D341Med (cell line): ENCODE data around the gene RAB27A.
"Not testable (repeated sequence)": the region's sequence is repeated elsewhere in the genome, so short reads cannot be mapped to it uniquely, and the experiment has no call there.

Experiments used
- DNase-seq: peaks from one replicate; pipeline ENCODE4 v3.0.0; 2012; ENCODE audit warnings: low spot score

The RAB27A gene

DNA sequence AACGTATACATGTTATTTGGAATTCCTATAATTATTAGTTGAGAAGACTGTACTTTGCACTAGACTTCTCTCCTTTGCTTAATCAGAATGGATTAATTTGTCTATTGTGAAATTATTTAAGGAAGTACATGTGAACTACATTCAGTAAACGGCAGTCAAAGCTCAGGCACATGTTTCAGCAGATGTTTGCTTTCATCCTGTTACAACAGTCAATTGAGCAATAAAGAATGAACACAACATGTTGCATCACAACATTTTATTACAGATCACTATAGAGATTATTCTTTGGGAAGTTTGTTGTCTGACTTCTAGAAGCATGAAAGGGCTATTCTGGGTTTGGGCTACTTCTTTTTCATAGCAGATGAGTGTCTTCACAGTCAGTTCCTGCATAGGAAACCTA is 39.2 kb downstream of the RAB27A start:
- DNase-seq: no peak

DNA sequence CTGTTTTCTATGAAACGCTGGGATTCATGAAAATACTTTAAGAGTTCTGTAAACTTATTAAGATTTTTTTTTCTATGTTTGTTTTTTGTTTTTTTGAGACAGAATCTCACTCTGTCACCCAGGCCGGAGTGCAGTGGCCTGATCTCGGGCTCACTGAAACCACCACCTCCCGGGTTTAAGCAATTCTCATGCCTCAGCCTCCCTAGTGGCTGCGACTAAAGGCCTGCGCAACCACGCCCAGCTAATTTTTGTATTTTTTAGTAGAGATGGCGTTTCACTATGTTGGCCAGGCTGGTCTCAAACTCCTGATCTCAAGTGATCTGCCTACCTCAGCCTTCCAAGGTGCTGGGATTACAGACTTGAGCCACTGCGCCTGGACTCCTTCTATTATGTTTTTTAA is 39.7 kb downstream of the RAB27A start:
- not testable (repeated sequence) for DNase-seq

DNA sequence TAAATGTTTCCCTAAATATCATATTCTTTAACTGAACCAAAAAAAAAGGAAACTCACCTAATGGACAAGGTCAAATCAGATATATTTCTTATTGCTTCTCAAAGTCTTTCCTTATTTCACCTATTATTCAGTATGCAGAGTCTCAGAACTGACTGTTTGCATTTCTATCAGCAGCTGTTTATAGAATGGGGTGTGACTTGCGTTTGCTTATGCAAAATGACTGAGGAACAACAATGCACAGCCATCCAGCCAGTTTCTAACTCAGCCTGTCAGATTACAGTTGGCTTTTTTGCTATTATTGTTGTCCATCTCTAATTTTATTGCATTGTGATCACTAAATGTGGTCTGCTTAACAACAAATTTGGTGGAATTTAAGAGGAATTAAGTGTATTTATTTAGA is 40.7 kb downstream of the RAB27A start:
- DNase-seq: no peak

GRCh38 chr15:55247766-55248427 is 41.7 kb downstream of the RAB27A start:
- no peak for DNase-seq

- DNase-seq: no peak
Measured at GRCh38 chr15:55247311-55247710, 42.3 kb downstream of the RAB27A start.

DNA sequence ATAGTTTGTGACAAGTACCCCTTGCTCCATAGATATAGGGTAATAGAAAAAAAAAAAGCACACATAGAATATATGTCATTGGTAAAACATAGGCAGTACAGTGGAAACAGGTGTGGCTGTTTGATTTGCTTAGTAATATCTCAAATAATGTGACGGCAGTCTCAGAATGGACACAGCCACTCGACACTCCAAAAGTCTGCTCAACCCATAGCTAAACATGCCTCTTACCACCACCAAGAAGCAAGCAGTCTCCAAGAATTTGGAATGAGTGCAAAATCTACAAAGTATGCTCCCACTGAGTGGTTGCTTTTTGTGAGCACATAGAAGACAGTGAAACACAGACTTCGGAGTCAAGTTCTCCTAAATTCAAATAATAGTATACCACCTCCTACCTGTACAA is 43.0 kb downstream of the RAB27A start:
- DNase-seq: no peak

- no peak for DNase-seq
Measured at GRCh38 chr15:55245059-55245458, 44.6 kb downstream of the RAB27A start.

- DNase-seq: no peak
Measured at GRCh38 chr15:55241891-55242290, 47.7 kb downstream of the RAB27A start.

- no peak for DNase-seq
Measured at GRCh38 chr15:55241186-55241585, 48.4 kb downstream of the RAB27A start.

- DNase-seq: no peak
Measured at GRCh38 chr15:55240125-55240760, 49.4 kb downstream of the RAB27A start.

DNA sequence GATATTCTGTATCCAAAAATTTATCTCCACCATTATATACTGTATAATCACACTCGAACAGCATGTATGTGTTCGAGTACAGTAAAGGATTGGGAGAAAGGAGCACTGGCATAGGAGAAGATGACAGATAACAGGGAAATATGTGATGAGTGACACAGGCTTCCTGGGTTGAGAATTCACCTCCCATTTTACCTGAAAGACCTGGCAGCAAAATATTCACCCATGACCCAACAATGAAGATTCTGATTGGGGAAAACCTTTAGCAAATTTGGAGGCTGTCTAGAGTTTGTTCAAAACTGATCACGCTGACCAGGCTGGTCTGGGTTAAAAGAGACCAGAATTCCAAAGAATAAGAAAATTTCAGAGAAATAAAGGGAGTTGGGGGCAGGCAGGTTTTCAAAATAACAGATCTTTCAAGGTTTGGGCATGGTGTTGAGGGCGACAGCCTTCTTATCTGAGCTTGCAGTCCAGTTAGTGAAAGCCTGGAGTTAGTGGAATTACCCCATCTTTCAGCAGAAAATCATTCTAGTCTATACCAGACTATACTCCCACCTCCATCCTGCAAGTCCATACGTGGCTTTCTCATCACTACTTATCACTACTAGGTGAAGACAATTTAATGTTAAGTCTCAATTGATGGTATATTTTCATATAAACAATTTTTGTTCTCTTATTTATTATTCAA is 50.0 kb downstream of the RAB27A start:
- DNase-seq: no peak

- DNase-seq: no peak
Measured at GRCh38 chr15:55238877-55239276, 50.7 kb downstream of the RAB27A start.

- DNase-seq: no peak
Measured at GRCh38 chr15:55237219-55238130, 52.1 kb downstream of the RAB27A start.

DNA sequence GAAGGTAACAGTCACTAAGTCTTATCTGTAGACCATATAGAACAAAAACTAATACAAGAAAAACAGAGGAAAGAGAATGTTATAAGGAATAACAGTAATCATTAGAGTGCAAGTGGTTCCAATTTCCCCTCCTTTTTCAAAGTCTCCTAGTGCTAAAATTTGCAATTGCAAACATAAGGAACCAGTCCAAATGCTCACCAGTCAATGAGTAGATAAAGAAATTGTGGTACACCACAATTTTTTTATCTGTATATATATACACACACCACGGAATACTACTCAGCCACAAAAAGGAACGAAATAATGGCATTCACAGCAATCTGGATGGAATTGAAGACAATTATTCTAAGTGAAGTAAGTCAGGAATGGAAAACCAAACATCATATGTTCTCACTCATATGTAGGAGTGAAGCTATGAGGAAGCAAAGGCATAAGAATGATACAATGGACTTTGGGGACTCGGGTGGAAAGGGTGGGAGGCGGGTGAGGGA is 54.0 kb downstream of the RAB27A start:
- DNase-seq: no peak

GRCh38 chr15:55234800-55235104 is 54.9 kb downstream of the RAB27A start:
- DNase-seq: no peak

GRCh38 chr15:55234104-55234799 is 55.4 kb downstream of the RAB27A start:
- no peak for DNase-seq

DNA sequence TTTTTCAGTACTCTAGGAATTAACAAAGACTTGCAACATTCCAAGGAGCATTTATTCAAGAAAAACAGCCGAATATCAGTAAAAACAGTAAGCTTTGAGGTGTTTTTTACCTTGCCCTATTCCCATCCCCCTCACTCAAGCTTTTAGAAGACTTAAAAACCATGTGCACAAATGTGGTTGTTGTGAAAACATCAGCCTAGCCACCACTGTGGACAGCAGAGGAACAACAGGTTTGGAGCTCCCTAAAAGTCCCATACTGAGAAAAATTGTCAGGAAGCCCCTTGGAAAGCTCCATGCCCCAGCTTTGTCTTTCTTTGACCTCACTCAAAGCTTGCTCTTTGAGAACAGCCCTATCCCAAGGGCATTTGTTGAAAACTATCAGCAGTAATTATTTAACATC is 58.2 kb downstream of the RAB27A start:
- no peak for DNase-seq

DNA sequence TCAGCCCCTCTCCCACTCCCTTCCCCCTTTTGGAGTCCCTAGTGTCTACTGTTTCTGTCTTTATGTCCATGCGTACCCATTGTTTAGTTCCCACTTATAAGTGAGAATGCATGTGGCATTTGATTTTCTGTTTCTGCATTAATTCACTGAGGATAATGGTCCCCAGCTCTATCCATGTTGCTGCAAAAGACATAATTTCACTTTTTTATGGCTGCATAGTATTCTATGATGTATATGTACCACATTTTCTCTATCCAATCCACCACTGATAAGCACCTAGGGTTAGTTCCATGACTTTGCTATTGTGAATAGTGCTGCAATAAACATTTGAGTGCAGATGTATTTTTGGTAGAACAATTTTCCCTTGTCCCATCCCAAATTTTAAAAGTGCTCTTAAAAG is 58.7 kb downstream of the RAB27A start:
- no peak for DNase-seq

GRCh38 chr15:55230051-55230670 is 59.5 kb downstream of the RAB27A start:
- DNase-seq: no peak

- no peak for DNase-seq
Measured at GRCh38 chr15:55226127-55226526, 63.5 kb downstream of the RAB27A start.

- DNase-seq: no peak
Measured at GRCh38 chr15:55224892-55225291, 64.7 kb downstream of the RAB27A start.
